GM12878 (cell line): ENCODE measurements around the gene PLA2G1B.

Experiments
- ATF3 ChIP-seq: IDR thresholded peaks from 2 replicates; pipeline ENCODE4 v1.6.1; 2011; ENCODE audit warnings: low read depth, mild to moderate bottlenecking, low read length, moderate library complexity, borderline replicate concordance; ENCODE audit errors: extremely low read depth
- CEBPZ ChIP-seq: fragments of 150-350 bp; IDR thresholded peaks from 2 replicates; pipeline ENCODE4 v1.6.1; 2016; ENCODE audit warnings: low read depth, low read length
- CTCF ChIP-seq, 3 experiments: IDR thresholded peaks in 2 of 3; conservative IDR thresholded peaks in 1 of 3; 2 replicates each; pipeline ENCODE4 v1.5.1; 2011; ENCODE audit warnings: low read depth in 3 of 3, low read length in 3 of 3, mild to moderate bottlenecking in 3 of 3, control low read depth in 2 of 3, moderate library complexity in 2 of 3, inconsistent platforms in 1 of 3, mixed read lengths in 1 of 3; ENCODE audit not compliant: control insufficient read depth in 2 of 3, insufficient read depth in 1 of 3; ENCODE audit errors: extremely low read depth in 1 of 3
- ESRRA ChIP-seq: IDR thresholded peaks from 2 replicates; pipeline ENCODE4 v1.6.1; 2012; ENCODE audit warnings: mild to moderate bottlenecking, low read length, improper control_type of control experiment
- FOXK2 ChIP-seq: fragments of 450-650 bp; IDR thresholded peaks from 2 replicates; pipeline ENCODE4 v1.6.1; 2017; ENCODE audit warnings: mild to moderate bottlenecking, moderate library complexity
- GABPA ChIP-seq: IDR thresholded peaks from 2 replicates; pipeline ENCODE4 v1.6.1; 2014; ENCODE audit warnings: antibody characterized with exemption, low read depth, mild to moderate bottlenecking, inconsistent platforms
- HDAC2 ChIP-seq: fragments of 200-600 bp; sonication (generic); IDR thresholded peaks from 2 replicates; pipeline ENCODE4 v1.6.1; 2017
- NR2C2 ChIP-seq: IDR thresholded peaks from 2 replicates; pipeline ENCODE4 v1.6.1; 2011; ENCODE audit warnings: borderline replicate concordance, low read depth; ENCODE audit not compliant: control insufficient read depth, insufficient read length
- PAX5 ChIP-seq: IDR thresholded peaks from 2 replicates; pipeline ENCODE4 v1.6.1; 2011; ENCODE audit warnings: low read depth, low read length, borderline replicate concordance
- SMAD1 ChIP-seq: fragments of 450-650 bp; IDR thresholded peaks from 2 replicates; pipeline ENCODE4 v1.6.1; 2018; ENCODE audit warnings: mild to moderate bottlenecking, low read depth; ENCODE audit not compliant: partially characterized antibody
- TAF1 ChIP-seq: IDR thresholded peaks from 2 replicates; pipeline ENCODE4 v1.6.1; 2011; ENCODE audit warnings: mild to moderate bottlenecking, low read depth, low read length, borderline replicate concordance
- TCF7 ChIP-seq: IDR thresholded peaks from 2 replicates; pipeline ENCODE4 v1.6.1; 2014; ENCODE audit warnings: antibody characterized with exemption, borderline replicate concordance
- ZNF384 ChIP-seq: IDR thresholded peaks from 2 replicates; pipeline ENCODE4 v1.6.1; 2012; ENCODE audit warnings: low read depth, mild to moderate bottlenecking, low read length, improper control_type of control experiment, borderline replicate concordance
- TF ChIP-seq, protein P1 (sequence below): fragments of 450-650 bp; IDR thresholded peaks from 2 replicates; pipeline ENCODE4 v1.6.1; 2018; ENCODE audit warnings: mild to moderate bottlenecking, low read depth, moderate library complexity; ENCODE audit not compliant: partially characterized antibody

GRCh38 chr12:120353556-120354317, 26.2 kb upstream of the PLA2G1B start:
- TF ChIP-seq CTCF (IDR thresholded peaks at IDR 0.05 in 2 of 3, conservative IDR thresholded peaks at IDR 0.05 in 1 of 3; ENCODE audit: control insufficient read depth in 2 of 3, extremely low read depth in 1 of 3, insufficient read depth in 1 of 3, low read depth in 3 of 3, low read length in 3 of 3) (no peak), ESRRA (no peak), FOXK2 (no peak), CEBPZ (no peak), ZNF384 (no peak), HDAC2 (no peak), PAX5 (no peak), TAF1 (no peak), GABPA (no peak), SMAD1 (no peak), ATF3 (no peak), NR2C2 (no peak), TCF7 (no peak)
- TF ChIP-seq, protein P1, sequence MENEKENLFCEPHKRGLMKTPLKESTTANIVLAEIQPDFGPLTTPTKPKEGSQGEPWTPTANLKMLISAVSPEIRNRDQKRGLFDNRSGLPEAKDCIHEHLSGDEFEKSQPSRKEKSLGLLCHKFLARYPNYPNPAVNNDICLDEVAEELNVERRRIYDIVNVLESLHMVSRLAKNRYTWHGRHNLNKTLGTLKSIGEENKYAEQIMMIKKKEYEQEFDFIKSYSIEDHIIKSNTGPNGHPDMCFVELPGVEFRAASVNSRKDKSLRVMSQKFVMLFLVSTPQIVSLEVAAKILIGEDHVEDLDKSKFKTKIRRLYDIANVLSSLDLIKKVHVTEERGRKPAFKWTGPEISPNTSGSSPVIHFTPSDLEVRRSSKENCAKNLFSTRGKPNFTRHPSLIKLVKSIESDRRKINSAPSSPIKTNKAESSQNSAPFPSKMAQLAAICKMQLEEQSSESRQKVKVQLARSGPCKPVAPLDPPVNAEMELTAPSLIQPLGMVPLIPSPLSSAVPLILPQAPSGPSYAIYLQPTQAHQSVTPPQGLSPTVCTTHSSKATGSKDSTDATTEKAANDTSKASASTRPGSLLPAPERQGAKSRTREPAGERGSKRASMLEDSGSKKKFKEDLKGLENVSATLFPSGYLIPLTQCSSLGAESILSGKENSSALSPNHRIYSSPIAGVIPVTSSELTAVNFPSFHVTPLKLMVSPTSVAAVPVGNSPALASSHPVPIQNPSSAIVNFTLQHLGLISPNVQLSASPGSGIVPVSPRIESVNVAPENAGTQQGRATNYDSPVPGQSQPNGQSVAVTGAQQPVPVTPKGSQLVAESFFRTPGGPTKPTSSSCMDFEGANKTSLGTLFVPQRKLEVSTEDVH = no peak
